DND-41 (cell line): ENCODE results near the gene EPN2.

Experiments used
- ATAC-seq: fragments of 200-7000 bp; cut with Tn5 transposase; 3 replicates; pipeline ENCODE4 v1.9.1; 2021; ENCODE audit warnings: low read depth; ENCODE audit not compliant: insufficient read depth
- DNase-seq: peaks from one replicate; pipeline ENCODE4 v3.0.0-alpha.2; 2020
- H2AFZ ChIP-seq: 2 replicates; pipeline ENCODE4 v1.6.0; 2012; ENCODE audit warnings: low read depth, low read length
- H3K27ac ChIP-seq: 2 replicates; pipeline ENCODE4 v1.5.1; 2012; ENCODE audit warnings: low read length, inconsistent platforms
- H3K27me3 ChIP-seq: fragments of 200-600 bp; sonication (generic); 2 replicates; pipeline ENCODE4 v1.6.0; 2012; ENCODE audit warnings: low read length, mild to moderate bottlenecking, inconsistent platforms; ENCODE audit not compliant: insufficient read depth, poor library complexity
- H3K36me3 ChIP-seq: 2 replicates; pipeline ENCODE4 v1.5.1; 2012; ENCODE audit warnings: low read length, inconsistent platforms; ENCODE audit not compliant: insufficient read depth
- H3K4me1 ChIP-seq: 2 replicates; pipeline ENCODE4 v1.5.1; 2012; ENCODE audit warnings: mild to moderate bottlenecking, low read length; ENCODE audit not compliant: insufficient read depth
- H3K4me2 ChIP-seq: 2 replicates; pipeline ENCODE4 v1.6.0; 2012; ENCODE audit warnings: mild to moderate bottlenecking, moderate library complexity, low read length, inconsistent platforms; ENCODE audit not compliant: insufficient read depth
- H3K4me3 ChIP-seq, 2 experiments: fragments of 200-600 bp in 1 of 2; shearing (Covaris generic) in 1 of 2; 2 replicates each; pipeline ENCODE4 v1.5.1; 2012 to 2016; ENCODE audit warnings: inconsistent platforms in 2 of 2, low read length in 2 of 2, mild to moderate bottlenecking in 2 of 2, low read depth in 1 of 2, moderate library complexity in 1 of 2
- H3K79me2 ChIP-seq: 2 replicates; pipeline ENCODE4 v1.6.0; 2012; ENCODE audit warnings: low read length, inconsistent platforms; ENCODE audit not compliant: insufficient read depth
- H3K9ac ChIP-seq: 2 replicates; pipeline ENCODE4 v1.6.0; 2012; ENCODE audit warnings: low read depth, mild to moderate bottlenecking, inconsistent platforms, low read length, moderate library complexity
- H3K9me3 ChIP-seq: 2 replicates; pipeline ENCODE4 v1.5.1; 2012; ENCODE audit warnings: low read length, moderate library complexity, mild to moderate bottlenecking, inconsistent platforms; ENCODE audit not compliant: insufficient read depth, severe bottlenecking
- H4K20me1 ChIP-seq: 2 replicates; pipeline ENCODE4 v1.6.0; 2012; ENCODE audit warnings: low read length; ENCODE audit not compliant: insufficient read depth
- CTCF ChIP-seq: IDR thresholded peaks from 2 replicates; pipeline ENCODE4 v1.5.1; 2012; ENCODE audit warnings: borderline replicate concordance, low read length, moderate library complexity, mild to moderate bottlenecking; ENCODE audit not compliant: poor library complexity, severe bottlenecking; ENCODE audit errors: extremely low read depth
- EZH2 ChIP-seq: IDR thresholded peaks from 3 replicates; pipeline ENCODE4 v1.6.1; 2012; ENCODE audit warnings: borderline replicate concordance, low read depth, mild to moderate bottlenecking, moderate library complexity, low read length, inconsistent platforms; ENCODE audit not compliant: severe bottlenecking

Gene EPN2

GRCh38 chr17:19317359-19318095, 80.4 kb downstream of the EPN2 start:
- no peaks in the 10 kb centered on the region for H3K79me2 ChIP-seq
- DNase-seq (peak; percentile 14), ATAC-seq (0 out of 3 replicates have a peak, but pooled peaks have one; percentile 49)
- no peak overlapping the region for H3K4me2 ChIP-seq
- H4K20me1 ChIP-seq, result peaks cover 41% of the 10 kb centered on the region
- no peak overlapping the region for H2AFZ ChIP-seq
- TF ChIP-seq EZH2, result no peak
- TF ChIP-seq CTCF, result peak; percentile 31
- H3K27me3 ChIP-seq, result peaks cover 42% of the 10 kb centered on the region
- no peak overlapping the region for H3K9ac ChIP-seq
- H3K4me3 ChIP-seq, result no peak overlapping the region
- H3K36me3 ChIP-seq, result no peaks in the 10 kb centered on the region
- no peak overlapping the region for H3K27ac ChIP-seq
- no peaks in the 10 kb centered on the region for H3K4me1 ChIP-seq
- no peaks in the 10 kb centered on the region for H3K9me3 ChIP-seq

- no peaks in the 10 kb centered on the region for H3K36me3 ChIP-seq
- H3K4me1 ChIP-seq, result no peaks in the 10 kb centered on the region
- DNase-seq, result no peak
- no peaks in the 10 kb centered on the region for H3K9me3 ChIP-seq
- TF ChIP-seq CTCF, result no peak
- H3K79me2 ChIP-seq, result no peaks in the 10 kb centered on the region
- H3K27me3 ChIP-seq, result peaks cover 32% of the 10 kb centered on the region
- no peak overlapping the region for H3K9ac ChIP-seq
- no peak overlapping the region for H3K4me2 ChIP-seq
- ATAC-seq, result no peak
- H4K20me1 ChIP-seq, result peaks cover 34% of the 10 kb centered on the region
- no peak overlapping the region for H3K4me3 ChIP-seq
- no peak overlapping the region for H3K27ac ChIP-seq
- no peak overlapping the region for H2AFZ ChIP-seq
Measured at GRCh38 chr17:19318611-19319010, 81.4 kb downstream of the EPN2 start.

DNA sequence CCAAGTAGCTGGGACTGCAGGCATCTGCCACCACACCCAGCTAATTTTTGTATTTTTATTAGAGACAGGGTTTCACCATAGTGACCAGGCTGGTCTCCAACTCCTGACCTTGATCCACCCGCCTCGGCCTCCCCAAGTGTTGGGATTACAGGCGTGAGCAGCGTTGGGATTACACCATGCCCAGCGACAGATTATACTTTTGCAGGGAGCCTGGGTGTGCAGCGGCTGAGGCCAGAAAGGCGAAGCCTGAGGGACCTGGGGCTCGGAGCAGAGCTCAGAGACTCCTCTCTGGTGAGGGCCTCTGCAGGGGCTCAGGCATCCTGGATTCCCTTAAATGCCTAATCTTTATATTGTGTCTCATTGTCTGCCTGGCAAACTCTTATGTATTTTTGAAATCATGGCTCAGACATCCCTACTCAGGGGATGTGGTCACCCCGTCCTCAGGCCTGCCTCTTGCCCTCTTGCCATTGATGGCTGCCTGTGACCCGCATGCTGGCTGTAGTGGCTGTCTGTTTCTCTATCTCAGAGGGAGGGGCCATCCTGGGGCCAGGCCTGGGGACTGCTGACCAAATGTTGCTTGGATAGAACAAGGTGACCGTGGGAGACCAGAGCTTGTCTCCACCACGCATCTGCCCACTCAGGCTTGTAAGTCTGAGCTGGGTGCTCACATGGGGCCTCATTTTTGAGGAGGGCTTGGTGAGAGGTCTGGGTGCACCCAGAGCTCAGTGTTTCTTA, 82.8 kb downstream of the EPN2 start:
- Histone ChIP-seq H3K9ac (no peak overlapping the region), H3K4me1 (no peaks in the 10 kb centered on the region), H3K4me2 (no peak overlapping the region), H4K20me1 (peaks cover 29% of the 10 kb centered on the region), H3K27ac (no peak overlapping the region), H3K9me3 (no peaks in the 10 kb centered on the region), H3K36me3 (no peaks in the 10 kb centered on the region), H3K27me3 (peaks cover 26% of the 10 kb centered on the region), H2AFZ (no peak overlapping the region), H3K79me2 (no peaks in the 10 kb centered on the region), H3K4me3 (no peak overlapping the region)
- TF ChIP-seq EZH2, result no peak
- TF ChIP-seq CTCF, result no peak
- ATAC-seq (no peak), DNase-seq (no peak)
